Melanocyte of skin (primary cell): ENCODE results near the gene GDNF. TPM values are rescaled to one million over a fixed set of nuclear protein-coding genes. Genes with fewer than 3 reads are reported as not detected.

Experiments used
- total RNA-seq, 2 donors: library from RNA; depleted of rRNA; stranded (reverse); fragments of >200 nt; gene quantifications; 2 replicates each; pipeline ENCODE4 v1.2.3, GENCODE V29; 2012

Gene GDNF, protein sequence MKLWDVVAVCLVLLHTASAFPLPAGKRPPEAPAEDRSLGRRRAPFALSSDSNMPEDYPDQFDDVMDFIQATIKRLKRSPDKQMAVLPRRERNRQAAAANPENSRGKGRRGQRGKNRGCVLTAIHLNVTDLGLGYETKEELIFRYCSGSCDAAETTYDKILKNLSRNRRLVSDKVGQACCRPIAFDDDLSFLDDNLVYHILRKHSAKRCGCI
- not detected for total RNA-seq

GRCh38 chr5:37839407-37840052, at the start of gene GDNF:
TSS of gene GDNF (minus strand) at chr5:37840041. CDS start at chr5:37834796, 5,245 bp downstream.

